ENCODE measurements around the gene NAIP.
"Not testable (repeated sequence)": the region's sequence is repeated elsewhere in the genome, so short reads cannot be mapped to it uniquely, and the experiment has no call there.

Gene NAIP, protein sequence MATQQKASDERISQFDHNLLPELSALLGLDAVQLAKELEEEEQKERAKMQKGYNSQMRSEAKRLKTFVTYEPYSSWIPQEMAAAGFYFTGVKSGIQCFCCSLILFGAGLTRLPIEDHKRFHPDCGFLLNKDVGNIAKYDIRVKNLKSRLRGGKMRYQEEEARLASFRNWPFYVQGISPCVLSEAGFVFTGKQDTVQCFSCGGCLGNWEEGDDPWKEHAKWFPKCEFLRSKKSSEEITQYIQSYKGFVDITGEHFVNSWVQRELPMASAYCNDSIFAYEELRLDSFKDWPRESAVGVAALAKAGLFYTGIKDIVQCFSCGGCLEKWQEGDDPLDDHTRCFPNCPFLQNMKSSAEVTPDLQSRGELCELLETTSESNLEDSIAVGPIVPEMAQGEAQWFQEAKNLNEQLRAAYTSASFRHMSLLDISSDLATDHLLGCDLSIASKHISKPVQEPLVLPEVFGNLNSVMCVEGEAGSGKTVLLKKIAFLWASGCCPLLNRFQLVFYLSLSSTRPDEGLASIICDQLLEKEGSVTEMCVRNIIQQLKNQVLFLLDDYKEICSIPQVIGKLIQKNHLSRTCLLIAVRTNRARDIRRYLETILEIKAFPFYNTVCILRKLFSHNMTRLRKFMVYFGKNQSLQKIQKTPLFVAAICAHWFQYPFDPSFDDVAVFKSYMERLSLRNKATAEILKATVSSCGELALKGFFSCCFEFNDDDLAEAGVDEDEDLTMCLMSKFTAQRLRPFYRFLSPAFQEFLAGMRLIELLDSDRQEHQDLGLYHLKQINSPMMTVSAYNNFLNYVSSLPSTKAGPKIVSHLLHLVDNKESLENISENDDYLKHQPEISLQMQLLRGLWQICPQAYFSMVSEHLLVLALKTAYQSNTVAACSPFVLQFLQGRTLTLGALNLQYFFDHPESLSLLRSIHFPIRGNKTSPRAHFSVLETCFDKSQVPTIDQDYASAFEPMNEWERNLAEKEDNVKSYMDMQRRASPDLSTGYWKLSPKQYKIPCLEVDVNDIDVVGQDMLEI (N-terminal part only)

DNA sequence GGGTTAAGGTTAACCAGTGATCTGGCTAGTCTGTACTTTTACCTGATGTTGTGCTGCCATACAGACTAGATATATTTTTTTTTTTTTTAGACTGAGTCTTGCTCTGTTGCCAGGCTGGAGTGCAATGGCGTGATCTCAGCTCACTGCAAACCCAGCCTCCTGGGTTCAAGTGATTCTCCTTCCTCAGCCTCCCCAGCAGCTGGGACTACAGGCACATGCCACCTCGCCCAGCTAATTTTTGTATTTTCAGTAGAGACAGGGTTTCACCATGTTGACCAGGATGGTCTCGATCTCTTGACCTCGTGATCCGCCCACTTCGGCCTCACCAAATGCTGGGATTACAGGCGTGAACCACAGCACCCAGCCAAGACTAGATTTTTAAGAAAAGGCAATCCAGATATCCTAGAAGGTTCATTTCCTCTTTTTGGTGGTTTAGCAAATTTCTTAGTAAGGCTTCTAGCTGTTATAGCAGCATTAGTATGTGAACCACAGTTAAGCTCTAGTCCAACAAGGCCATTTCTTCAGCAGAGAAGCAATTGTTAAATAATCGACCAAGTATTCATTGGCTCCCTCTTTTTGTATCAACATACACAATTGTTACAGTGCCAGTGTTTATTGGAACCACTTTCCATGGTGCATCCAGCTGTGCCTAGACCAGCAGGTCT is at the start of gene NAIP:
NAIP (minus strand) TSS at position 51 of the 665 bp plus-strand sequence. CDS start 12,424 bp downstream, outside the sequence.
- FAIRE-seq: not testable (repeated sequence)

DNA sequence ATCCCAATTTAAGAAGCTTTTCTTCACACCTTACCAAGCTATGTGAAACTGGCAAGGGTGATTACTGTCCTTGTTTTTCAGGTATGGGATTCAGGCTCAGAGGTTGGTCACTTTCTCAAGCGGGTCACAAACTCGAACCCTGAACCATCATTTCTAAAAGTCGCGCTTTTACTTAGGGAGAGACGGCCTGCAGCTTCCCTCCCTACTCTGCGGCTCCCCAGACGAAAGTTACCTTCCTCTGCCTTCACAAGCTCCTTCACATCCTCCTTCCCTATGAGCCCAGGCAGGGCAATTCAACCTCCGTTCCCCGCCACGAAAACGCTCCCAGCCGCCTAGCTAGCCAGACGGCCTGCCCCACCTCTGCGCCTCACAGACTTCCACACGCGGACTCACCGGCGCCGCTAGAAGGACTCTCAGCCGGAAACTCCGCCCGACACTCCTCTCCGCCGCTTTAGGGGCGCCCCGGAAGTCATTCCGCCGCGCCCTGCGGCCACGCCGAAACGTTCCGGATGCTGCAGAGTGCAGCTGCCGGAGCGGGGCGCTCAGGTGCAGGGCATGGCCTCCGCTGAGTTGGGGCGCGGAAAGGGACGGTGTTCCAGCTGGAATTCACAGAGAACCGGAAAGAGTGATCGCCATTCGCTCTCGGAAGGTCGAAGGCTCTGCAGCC is 42.3 kb upstream of the NAIP start, which contains the start of gene GTF2H2:
GTF2H2 (minus strand) TSS at position 415 of the 667 bp plus-strand sequence. CDS start 4,913 bp downstream, outside the sequence.
- FAIRE-seq: not testable (repeated sequence)

- FAIRE-seq: not testable (repeated sequence)
Observed at GRCh38 chr5:71061322-71061721, 36.2 kb upstream of the NAIP start.

GRCh38 chr5:71059426-71059825 is 34.3 kb upstream of the NAIP start:
- peak; percentile 18 for FAIRE-seq

GRCh38 chr5:71044808-71045207 is 19.7 kb upstream of the NAIP start:
- not testable (repeated sequence) for FAIRE-seq

GRCh38 chr5:71044128-71044527 is 19.0 kb upstream of the NAIP start:
- FAIRE-seq: not testable (repeated sequence)

DNA sequence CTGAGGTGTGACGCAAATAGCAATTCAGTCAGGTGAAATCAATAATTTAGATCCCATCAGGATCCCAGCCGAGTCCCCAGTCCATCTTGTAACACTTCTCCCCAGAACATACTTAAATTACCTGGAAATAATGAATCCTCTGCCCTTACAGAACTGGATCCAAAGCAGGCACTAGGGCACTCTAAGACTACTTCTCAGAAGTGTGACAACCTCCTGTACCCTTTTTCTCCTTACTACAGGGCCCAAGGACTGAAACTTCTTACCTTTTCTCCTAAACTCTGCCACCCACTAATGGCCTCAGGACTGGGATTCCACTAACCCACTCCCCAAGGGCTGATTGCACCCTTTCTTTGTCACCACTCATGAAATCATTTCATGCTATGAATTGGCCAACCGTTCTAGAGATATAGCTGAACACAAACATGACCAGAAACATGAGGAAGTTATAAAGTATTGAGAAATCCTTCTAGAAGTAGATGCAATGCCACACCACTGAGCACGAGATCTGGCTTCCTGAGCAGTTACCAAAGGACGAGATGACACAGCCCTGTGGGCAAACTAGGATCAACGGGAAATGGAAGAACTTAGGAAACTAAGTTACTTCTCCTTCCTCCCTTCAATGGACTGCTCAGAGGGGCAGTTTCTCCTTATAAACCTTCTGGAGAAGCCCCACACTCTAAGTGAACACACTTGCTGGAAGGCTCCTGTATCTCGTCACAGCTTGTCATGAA is 6.1 kb upstream of the NAIP start:
- FAIRE-seq: not testable (repeated sequence)

- FAIRE-seq: not testable (repeated sequence)
Observed at GRCh38 chr5:71020643-71021042, 4.5 kb downstream of the NAIP start.

DNA sequence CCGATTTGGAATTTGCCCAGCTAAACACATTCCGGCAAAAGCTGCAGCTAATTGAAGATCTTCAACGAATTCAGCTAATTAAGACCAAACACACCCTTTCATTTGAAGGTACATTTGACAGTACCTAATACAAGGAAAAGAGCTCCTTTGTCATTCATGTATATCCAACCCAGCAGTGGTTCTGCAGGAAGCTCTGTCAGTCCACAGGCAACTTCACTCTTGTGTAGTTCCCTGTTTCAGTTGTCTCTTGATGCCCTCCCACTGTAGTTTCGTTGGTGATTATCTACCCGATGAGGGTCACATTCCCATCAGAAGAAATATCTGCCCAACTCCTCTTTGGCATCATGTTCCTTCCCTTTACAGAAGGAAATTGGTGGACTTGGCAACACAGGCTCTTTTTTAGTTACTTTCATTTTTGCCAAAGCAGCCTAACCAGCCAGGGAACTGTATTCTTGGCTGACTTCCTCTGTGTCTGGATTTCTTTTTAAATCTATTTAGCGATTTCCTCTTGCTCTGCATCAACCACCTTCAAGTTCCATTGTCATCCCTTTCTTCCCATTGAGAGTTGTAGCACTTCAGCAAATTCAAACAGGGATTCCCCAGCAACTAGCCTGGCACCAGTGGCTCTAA is 6.6 kb downstream of the NAIP start:
- not testable (repeated sequence) for FAIRE-seq

DNA sequence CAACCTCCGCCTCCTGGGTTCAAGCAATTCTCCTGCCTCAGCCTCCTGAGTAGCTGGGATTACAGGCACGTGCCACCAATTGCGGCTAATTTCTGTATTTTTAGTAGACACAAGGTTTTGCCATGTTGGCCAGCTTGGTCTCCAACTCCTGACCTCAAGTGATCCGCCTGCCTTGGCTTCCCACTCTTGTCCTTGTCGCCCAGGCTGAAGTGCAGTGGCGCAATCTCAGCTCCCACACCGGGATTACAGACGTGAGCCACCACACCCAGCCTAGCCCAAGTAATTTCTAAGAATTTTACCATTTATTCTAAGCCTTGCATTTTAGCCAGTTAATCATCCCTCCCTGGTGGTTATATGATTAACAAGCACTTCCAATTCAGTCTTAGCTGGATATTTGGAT is 11.0 kb downstream of the NAIP start:
- FAIRE-seq: no peak

GRCh38 chr5:71013575-71013974 is 11.6 kb downstream of the NAIP start:
- no peak for FAIRE-seq

GRCh38 chr5:71011194-71011792 is 13.8 kb downstream of the NAIP start:
- FAIRE-seq: no peak

- FAIRE-seq: not testable (repeated sequence)
Observed at GRCh38 chr5:71006983-71007382, 18.2 kb downstream of the NAIP start.

DNA sequence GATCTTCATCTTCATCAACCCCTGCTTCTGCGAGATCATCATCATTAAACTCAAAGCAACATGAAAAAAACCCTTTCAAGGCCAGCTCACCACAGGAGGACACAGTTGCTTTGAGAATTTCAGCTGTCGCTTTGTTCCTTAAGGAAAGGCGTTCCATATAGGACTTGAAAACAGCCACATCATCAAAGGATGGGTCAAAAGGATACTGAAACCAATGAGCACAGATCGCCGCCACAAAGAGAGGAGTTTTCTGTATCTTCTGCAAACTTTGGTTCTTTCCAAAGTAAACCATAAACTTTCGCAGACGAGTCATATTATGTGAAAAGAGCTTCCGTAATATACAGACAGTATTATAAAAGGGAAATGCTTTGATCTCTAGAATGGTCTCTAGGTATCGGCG is 40.3 kb downstream of the NAIP start:
- FAIRE-seq: not testable (repeated sequence)

- FAIRE-seq: not testable (repeated sequence)
Observed at GRCh38 chr5:70967220-70967619, 57.9 kb downstream of the NAIP start.

GRCh38 chr5:70964531-70964930 is 60.6 kb downstream of the NAIP start:
- not testable (repeated sequence) for FAIRE-seq

GRCh38 chr5:70953068-70953467 is 72.1 kb downstream of the NAIP start:
- FAIRE-seq: not testable (repeated sequence)

DNA sequence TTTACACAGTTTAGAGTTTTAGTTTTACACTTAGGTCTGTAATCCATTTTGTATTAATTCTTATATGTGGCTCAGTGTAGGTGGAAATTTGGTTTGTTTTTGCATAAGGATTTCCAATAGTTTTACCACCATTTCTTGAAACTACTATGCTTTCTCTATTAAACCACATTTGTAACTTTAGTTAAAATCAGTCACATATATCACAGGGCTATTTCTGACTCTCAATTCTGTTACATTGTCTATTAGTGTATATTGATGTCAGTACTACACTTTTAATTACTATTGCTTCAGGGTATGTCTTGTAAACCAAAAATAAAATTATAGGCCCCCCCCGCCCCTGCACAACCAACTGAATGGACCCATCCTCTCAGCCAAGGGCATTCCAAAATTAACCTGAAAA is 92.6 kb downstream of the NAIP start:
- not testable (repeated sequence) for FAIRE-seq

GRCh38 chr5:70931709-70932368 is 93.3 kb downstream of the NAIP start:
- FAIRE-seq: not testable (repeated sequence)

GRCh38 chr5:70925211-70925562 is 100.0 kb downstream of the NAIP start:
- FAIRE-seq: not testable (repeated sequence)
